Astrocyte of the spinal cord (primary cell): ENCODE results near the gene MNAT1.

Source experiments
- DNase-seq: peaks from one replicate; pipeline ENCODE4 v3.0.0; 2011; ENCODE audit warnings: low read depth, low spot score
- H3K4me3 ChIP-seq: 2 replicates; pipeline ENCODE4 v1.5.1; 2011; ENCODE audit warnings: low read depth, mild to moderate bottlenecking, low read length, moderate library complexity
- CTCF ChIP-seq: IDR thresholded peaks from 2 replicates; pipeline ENCODE4 v1.5.1; 2012; ENCODE audit warnings: low read depth, mild to moderate bottlenecking, low read length, inconsistent platforms
- in situ Hi-C: cut with HindIII; loops from 2 replicates; pipeline ENCODE4 v1.10.0; 2017; ENCODE audit warnings: low sequenced_read_pairs

Gene MNAT1

GRCh38 chr14:60863249-60863648 is 128.7 kb downstream of the MNAT1 start:
- no peak for TF ChIP-seq CTCF
- no peak for DNase-seq
- H3K4me3 ChIP-seq = no peak overlapping the region
- in situ Hi-C loops = no loop called here

- in situ Hi-C loops = no loop called here
- H3K4me3 ChIP-seq = no peak overlapping the region
- no peak for DNase-seq
- TF ChIP-seq CTCF = no peak
Measured at GRCh38 chr14:60865378-60866127, 131.0 kb downstream of the MNAT1 start.

GRCh38 chr14:60867503-60868172 is 133.1 kb downstream of the MNAT1 start:
- TF ChIP-seq CTCF = no peak
- no peak overlapping the region for H3K4me3 ChIP-seq
- DNase-seq = no peak
- in situ Hi-C loops = no loop called here

GRCh38 chr14:60878121-60878520 is 143.6 kb downstream of the MNAT1 start:
- in situ Hi-C loops = no loop called here
- H3K4me3 ChIP-seq = no peak overlapping the region
- no peak for TF ChIP-seq CTCF
- no peak for DNase-seq

GRCh38 chr14:60878536-60878935 is 144.0 kb downstream of the MNAT1 start:
- no peak overlapping the region for H3K4me3 ChIP-seq
- no peak for TF ChIP-seq CTCF
- DNase-seq = peak; percentile 64
- in situ Hi-C loops = no loop called here

GRCh38 chr14:60882219-60882618 is 147.7 kb downstream of the MNAT1 start:
- DNase-seq = no peak
- TF ChIP-seq CTCF = no peak
- H3K4me3 ChIP-seq = no peak overlapping the region
- in situ Hi-C loops = no loop called here
